Stimulated activated CD4-positive, alpha-beta T cell treated with anti-CD3 and anti-CD28 coated beads, Interleukin-12 subunit alpha, Interleukin-12 subunit beta, amount 100 ng/mL, for 24 hours (primary cell): ENCODE results near the gene PLD5.

Experiments
- DNase-seq, 2 experiments: peaks; one replicate each; pipeline ENCODE4 v3.0.0-alpha.2; 2020; ENCODE audit warnings: low read depth in 2 of 2

The PLD5 gene

DNA sequence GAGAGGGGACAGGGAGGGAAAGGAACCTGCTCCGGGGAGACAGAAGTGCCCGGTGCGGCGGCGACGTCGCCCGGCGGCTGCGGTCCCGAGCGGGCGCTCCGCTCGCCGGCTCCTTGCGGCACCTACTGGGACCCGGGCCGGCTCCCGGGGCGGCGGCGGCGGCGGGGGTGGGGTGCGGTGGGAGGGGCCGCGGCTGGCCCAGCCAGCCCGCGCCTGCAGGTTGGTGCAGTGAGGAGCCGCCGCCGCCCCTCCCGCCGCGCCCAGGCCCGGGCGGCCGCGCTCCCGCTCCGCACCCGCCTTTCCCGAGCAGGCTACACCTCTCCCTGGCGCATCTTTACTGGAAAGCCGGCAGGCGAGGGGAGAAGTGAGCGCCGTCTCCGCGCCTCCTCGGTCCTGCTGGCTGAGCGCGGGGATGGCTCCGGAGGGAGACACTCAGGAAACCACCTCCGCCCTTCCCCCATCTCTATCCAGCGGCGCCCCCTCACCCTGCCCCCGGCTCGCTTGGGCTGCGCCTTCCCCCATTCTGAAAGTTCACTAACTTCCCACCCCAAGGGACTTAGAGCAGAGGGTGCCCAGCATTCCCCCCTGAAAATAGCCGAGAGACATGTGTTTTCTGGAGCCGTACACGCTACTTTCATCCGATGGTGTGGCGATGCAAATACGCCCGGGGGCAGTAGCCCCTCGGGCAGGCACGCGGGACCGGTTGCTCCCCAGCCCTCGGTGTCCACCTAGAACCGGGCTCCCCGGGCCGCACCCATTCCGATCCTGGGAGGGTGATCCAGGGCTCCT lies at the start of gene PLD5:
Gene PLD5, minus strand, starts transcription at position 127 of the 789 bp plus-strand sequence.
- no peak for DNase-seq

DNA sequence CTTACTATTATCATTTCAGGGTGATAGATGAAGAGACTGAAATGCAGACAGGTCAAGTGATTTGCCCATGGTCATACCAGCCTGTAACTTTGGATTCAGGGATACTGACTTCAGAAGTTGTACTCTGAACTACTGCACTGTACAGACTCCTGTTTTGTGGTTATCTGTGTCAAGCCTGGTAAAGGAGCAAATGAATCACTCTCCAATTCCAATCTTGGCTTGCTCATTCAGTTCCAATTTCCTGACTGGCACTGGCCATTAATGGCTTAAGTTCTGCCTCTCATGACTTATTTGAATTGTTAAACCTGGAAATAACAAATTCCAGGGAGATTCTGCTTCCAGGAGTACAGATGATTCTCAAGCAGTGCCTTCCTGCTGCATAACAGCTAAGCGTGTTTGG lies 45.4 kb upstream of the PLD5 start:
- DNase-seq: no peak

DNA sequence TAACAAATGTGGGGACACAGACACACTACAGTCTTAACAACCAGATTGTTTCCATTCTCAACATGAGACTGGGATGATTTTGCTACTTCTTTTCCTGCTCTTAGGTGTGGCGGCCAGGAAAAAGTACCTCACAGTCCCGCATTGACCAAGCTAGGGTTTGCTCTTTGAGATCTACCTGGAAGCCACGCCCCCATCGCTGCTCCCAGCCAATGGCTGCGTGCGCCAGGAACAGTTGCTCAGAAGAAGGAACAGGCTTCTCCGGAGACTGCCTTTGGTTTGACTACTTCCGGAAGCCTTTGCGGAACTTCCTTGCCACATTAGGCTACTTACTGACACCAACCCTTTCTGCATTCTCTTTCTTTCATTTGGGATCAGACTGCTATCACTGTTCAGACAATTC lies 44.2 kb upstream of the PLD5 start:
- no peak for DNase-seq

DNA sequence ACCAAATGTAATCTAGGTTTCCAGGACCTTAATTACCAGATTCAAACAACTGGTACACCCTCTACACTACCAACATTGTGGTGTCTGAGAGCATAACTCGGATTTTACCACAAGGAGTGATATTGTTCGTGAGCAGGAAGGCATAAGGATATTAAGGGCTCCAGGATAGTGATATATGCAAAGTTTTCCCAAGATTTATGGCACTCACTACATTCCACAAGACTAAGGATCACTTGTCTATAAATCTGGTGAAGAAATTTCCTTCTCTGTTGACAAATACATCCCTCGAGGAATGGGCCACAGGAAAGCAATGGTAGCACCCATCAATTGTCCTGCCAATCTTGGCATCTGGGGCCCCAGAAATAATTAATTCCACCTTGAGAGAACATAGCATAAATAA lies 43.1 kb upstream of the PLD5 start:
- DNase-seq: no peak

DNA sequence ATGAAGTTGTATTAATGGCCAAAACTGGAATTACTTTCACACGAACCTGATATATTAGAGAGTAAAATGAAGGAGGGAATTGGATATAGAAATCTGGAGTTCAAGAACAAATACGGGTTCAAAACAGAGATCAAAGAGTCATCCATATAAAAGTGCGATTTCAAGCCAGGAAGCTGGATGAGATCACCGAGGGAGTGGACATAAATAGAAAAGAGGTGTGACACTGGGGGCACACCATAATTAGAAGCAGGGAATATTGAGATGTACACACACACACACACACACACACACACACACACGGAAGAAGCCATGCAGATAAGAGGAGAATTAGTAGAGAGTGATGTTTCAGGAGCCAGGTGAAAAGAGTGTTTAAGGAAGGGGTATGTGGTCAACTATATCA lies 32.3 kb upstream of the PLD5 start:
- no peak for DNase-seq

DNA sequence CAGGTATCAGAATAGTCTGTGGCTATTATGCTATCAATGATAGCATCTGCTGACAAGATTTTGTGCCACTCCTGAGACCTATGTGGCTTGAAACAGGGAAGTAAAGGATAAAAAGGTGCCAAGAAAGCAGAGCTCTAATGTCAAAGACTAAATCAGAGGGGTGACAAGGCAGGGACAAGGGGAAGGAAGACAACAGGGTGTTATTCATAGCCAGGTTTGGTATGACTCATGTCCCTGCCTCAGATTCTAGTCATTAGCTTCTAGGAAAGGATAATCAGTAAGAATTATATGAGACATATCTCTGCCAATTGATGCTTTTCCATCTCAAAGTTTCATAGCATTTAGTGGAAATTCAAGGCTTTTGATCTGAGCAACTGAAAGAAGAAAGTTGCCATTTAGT lies 31.8 kb upstream of the PLD5 start:
- DNase-seq: no peak

DNA sequence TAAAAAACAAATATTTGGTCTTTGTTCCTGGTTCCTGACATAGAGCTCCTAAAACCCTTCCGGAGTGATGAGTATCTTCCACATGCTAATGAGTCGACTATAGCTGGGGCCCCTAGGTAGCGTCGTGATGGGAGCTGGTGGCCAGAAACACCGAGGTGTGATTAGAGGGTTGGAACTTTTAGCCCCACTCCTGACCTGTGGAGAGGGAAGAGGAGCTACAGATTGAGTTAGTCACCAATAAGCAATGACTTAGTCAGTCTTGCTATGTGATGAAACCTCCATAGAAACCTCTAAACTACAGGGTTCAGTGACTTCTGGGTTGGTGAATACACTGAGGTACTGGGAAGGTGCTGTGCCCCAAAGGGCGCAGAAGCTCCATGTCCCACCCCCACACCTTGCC lies 30.1 kb upstream of the PLD5 start:
- DNase-seq: no peak

DNA sequence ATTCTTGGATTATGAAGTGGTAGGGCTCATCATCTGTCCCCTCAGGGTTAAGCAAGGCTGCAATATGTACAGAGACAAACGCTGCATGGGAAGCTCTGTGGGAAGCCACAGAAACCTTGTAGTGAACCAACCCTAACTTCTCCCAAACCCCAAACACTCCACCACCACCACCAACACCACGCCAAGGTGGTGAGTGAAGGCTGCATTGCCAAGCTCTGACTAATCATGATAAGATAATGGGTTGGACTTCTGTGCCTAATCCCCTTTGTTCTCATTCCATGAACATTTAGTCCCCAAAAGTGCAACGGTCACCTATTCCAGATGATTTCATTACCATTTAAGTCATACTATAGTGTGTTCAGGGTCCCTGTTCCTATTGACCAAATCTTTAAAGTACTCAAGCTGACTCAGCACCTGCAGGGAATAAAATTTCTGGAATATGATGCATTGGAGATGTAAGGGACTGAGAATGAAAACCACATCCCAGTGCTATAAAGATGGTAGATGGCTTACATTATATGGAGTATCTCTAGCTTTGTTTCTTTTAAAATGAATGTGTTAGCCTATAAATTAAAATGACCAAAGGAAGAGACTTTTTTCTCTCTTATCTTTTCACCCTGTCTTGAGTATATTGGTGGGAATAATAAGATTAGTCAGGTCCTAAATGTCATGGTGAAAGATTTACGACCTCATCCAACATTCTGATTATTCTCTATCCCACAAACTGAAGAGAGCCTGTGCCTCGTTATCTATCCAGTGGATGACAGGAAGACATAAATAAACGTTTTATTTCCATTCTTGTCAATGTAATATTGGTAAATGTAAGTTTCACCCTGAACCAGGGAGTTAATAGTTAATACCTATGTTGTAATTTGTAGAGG lies 22.6 kb upstream of the PLD5 start:
- no peak for DNase-seq

DNA sequence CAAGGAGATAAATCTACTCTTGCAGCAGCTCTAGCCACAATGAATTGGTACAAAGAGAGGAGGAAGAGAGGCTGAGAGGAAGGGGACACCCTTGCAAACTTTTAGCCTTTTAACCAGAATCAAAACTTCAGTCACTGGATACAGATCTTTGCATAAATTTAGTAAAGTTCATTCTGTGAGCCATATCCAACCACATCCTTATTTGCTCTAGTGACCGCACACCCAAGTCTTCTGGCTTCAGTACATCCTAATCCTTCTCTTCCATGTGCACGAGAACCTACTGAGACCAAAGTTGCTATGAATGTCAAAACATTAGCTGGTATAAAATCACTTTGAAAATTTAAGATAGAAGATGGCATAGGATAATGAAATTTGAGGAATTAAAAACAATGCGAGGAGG lies 21.9 kb upstream of the PLD5 start:
- DNase-seq: no peak

DNA sequence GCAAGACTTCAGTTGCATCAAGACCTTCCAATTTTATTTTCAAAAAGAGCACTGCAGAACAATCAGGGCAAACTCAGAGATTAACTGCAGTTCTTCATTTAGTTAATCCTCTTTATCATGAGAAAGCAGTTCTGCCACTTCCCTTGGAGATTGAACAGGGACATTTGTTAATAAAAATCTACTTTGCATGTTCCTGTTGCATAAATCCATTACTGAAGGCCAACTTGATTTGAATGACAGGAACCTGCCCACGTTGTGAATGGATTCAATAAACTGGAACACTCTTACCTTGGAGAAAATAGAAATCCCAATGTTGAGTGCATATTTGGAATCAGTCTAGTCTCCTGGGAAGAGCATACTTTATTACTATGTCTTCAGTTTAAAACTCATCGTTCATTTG lies 19.6 kb upstream of the PLD5 start:
- no peak for DNase-seq

DNA sequence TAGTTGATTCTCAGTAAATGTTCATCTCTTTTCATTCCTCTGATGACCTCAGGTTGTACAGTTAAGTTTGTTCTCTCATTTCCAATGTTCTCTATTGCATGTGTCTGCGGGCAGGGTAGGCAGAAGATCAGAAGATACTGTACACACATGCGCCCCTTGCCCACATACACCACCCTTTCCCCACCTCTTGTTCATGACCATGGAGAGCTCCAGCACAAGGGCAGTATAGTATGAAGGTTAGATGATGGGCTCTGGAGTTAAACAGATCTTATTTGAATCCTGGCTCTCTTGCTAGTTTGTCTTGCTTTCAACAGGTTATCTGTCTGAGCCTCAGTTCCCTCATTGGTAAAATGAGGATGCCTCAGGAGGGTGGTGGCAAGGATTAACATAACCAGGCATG lies 17.8 kb upstream of the PLD5 start:
- no peak for DNase-seq

DNA sequence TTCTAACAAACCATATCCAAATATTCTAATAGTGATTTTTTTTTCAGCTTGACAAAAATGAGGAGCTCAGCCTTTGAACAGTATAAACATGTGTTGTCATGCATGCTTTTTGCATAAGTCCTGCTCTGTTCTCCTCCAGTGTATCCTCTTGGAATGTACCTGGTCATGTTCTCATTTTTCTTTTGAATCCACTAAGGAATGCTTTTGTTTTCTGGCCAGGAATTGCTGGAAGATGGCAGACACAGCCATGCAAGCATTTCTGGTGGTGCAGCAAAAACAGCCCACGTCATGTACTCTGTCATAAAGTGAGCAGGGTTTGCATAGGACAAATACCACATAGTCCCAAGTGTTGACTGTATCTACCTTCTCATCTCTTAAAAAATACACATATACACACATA lies 11.5 kb upstream of the PLD5 start:
- DNase-seq: no peak

DNA sequence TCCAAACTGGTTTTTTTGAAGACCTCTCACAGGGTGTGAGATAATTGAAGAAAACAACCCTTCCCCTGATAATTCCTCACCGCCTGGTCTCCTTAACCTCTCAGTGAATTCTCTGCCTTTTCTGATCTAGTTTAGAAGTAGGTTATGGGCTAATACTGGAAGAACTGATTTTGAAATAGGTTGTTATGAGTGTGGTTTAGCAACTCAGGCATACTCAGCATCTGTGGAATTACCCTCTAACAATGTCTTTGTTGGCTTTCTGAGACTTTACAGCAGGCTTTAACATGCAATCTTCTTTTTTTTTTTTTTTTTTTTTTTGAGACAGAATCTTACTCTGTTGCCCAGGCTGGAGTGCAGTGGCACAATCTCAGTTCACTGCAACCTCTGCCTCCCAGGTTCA lies 10.3 kb upstream of the PLD5 start:
- no peak for DNase-seq

DNA sequence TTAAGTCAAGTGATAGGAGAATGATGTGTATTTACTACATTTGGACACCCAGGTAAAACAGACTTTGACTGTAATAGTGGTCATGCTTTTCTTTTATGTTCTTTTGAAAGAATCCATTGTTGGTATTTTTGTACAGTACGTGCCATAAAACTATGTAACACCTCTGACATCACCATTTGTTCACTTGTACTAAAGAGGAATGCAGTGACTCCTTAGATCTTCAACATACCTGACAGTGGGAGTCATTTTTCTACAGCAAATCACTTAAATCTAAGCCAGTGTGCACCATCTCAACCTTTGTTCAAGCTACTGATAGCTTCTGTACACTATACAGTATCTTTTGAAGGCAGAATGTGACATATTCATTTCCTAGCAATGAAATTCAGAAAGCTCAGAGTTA lies 6.3 kb upstream of the PLD5 start:
- no peak for DNase-seq

DNA sequence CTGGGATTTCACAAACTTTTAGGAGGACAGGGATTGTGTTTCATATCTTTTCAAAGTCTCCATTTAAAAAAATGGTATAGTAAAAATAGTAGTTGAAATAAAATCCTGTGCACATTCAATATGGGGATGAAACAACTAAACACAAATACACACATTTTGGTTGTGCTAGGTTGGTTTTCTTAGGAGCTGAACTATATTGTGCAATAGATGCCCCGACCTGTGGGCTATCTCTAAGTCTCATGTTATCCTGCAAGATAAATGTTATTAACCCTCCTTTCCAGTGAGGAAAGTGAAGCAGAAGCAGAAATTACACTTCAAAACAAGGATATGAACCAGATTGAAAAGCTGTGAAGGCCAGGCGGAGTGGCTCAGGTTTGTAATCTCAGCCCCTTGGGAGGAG lies 1.3 kb upstream of the PLD5 start:
- no peak for DNase-seq

DNA sequence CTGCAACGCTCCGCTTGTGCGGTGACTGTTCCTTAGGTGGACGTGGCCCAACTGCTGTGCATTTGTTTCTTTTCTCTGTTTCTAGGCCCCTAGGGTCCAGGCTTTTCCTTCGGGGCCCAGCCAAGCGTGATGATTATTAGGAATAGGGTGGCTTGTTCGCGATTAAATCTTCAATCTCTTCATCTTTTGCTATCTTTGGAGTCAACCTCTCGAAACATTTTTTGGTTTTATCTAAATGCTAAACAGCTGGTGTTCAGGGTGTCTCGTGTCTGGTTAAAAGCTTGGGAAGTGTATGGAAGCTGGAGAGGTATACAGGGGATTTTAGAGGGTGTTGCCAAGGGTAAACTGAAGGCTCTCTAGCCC lies 844 bp upstream of the PLD5 start:
- no peak for DNase-seq

DNA sequence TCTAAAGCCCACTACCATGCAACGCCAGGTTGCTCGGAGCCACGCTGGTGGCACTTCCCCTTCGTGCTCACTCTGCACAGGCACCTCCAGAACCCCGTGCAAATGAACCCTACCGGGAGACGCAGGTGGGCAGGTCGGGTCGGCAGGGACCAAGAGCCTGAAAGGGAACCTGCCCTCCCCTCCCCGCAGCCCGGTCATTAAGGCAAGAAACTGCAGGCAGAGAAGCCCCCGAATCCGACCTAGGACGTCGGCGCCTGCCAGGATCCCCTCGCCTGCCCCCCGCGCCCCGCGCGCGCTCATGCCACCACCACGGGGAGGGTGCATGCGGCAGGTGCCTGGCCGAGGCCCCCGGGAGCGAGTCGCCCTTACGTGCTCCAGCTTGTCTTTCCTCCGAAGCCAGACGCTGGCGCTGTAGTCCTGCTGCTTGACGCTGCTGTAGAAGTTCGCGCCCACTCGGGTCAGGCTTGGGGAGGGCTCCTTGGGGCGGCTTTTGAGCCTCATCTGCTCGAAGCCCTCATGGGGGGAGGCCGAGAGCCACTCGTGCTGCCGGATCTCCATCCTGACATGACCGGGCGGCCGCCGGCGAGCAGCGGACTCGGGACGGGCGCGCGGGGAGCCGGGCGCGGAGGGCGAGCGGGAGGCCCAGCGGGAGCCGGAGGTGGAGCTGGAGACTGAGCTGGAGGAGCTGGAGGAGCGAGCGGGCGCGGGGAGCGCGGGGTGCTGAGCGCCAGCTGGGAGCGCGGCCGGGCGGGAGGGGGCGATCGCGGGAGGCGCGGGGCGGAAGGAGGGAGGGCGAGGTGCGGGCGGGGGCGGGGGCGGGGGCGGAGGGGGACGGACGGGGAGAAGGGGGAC lies 552 bp downstream of the PLD5 start:
- peak in 1 of 2 experiments; percentile 6 for DNase-seq

DNA sequence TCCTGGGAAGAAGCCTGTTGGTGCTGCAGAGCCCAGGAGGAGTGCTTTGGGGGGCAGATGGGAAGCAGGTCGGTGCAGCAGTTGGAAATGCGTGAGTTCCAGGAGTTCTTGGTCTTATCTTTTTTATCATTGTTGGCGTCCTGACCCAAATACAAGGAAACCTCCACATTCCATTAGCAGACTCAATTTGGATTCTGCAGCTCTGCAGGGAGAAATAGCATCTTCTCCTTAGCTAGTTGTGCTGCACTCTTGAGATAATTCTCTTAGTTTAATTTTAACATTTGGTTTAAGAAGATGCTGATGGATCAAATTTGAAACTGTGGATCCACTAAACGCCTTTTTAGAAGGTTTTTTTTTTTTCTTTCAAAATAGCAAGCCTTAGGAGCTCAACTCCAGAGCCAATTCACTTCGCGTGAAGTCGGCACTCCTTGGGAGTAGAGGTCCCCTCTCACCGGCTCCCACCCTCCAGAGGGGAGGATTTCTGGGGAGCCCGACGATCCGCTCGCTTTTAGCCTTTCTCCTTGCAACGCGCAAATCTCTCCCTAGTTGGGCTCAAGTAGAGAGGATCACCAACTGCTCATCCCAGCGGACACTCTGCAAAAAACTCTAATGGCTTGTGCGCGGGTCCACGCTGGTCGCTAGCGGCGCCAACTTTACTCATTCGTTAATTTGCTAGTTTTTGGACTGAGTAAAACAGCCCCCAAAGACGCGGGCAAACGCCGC lies 1.3 kb downstream of the PLD5 start:
- no peak for DNase-seq

DNA sequence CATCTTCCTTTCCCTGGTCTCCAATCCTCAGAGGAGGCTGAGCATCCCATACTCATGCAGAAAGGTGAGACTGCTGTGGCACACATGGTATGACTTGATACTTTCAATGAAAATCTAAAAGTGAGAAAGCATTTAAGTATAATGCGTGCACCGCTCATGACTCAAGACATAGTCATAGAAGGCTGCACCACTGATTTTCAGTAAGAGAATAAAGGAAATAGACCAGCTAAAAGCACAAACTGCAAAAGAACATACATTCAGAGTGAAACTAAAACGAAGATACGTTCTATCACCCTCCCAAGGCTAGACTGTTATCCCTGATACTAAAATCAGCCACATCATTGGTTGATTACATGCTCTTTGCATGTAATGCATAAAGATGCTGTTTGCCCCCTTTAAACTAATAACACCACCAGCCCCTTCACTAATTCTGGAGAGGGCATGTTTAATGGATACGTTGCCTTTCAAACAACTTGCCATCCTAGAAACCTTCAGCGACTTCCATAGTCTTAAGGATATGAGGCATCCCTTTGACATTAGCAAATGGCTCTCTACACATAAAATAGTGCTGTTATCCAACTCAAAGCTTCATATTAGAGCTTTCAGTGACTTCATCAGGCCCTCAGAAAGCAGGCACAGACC lies 2.1 kb downstream of the PLD5 start:
- DNase-seq: no peak

DNA sequence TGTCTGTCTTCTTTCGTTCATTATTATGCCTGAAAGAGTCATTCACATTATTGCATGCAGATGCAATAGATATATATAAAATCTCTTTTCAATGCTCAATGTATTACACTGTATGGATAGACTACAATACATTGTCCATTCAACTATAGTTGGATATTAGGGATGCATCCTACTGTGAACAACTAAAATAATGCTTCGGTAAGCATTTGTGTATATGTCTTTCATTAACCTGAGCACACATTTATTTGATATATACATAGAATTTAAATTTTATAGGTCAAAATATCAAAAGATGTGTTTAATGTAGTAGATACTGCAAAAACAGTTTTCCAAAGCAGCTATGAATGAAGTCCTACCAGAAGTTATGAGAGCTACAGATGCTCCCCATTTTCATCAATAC lies 8.9 kb downstream of the PLD5 start:
- no peak for DNase-seq

DNA sequence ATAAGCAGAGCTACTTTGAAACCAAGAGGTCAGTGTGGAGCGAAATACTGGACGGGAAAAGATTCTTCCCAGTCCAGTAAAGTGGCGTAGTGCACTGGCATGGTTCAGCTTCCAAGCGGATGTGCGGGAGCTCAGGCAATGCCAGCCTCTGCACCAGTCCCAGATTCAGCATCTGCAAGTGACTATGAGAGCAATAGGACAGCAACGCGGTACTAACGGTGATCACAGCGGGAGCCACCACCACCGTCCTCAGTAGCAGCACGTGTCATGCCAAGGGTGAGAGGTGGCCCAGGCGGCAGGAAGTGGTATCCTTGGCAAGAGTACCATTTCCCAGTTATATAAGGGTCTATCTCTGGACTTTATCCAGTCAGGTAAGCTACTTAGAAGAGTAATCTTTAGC lies 17.8 kb downstream of the PLD5 start:
- DNase-seq: no peak
